SIG-M5 treated with dmso at 0.1 percent for 504 hours (cell line): ENCODE data around the gene TDRD1.

ENCODE experiments used
- DNase-seq: peaks from one replicate; lab custom pipeline; 2025; ENCODE audit not compliant: unreplicated experiment; lab: John Stamatoyannopoulos, UW

Gene TDRD1

DNA sequence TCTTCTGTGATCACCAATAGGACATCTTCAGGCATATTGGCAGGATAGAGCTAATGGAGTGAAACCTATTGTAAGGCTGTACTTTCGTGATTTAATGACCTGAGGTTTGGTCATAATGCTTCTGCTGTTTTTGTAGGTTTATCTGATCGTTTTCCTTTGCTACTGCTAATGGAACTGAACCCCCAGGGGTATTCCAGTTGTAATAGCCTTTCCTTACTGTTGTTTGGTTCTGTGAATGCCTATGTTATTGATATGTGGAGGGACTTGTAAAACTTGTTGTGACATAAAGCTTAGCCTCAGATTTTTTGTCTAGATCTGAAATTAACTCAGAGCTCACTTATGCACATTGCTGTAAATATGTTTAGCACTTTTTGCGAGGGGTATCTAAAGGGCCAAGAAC lies 49.0 kb downstream of the TDRD1 start:
- no peak for DNase-seq

DNA sequence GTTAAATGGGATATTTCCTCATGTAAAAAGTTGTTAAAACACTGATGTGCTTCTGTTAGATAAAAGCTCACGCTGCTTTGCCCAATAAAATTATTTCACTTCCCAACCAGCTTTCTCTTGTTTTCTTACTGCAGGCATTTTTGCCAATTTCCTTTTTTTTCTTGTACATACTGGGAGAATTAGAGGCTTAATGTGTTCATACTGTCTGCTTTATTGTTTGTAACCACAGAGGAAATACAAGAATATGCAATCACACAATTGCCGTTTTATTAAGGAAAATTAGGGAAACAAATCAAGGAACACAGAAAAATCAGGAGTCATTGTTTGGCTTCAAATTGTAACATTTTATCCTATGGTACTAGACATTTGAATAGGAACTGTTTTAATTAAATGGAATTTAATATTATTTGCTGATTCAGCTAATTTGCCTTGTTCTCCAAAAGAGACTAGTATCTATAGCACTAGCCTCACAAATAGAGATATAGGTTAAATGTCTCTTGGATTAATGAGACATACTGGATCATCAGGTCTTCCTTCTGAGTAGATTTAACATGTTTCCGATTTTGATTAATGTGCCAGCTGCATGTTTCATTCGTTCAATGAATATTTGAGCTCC lies 53.5 kb downstream of the TDRD1 start:
- DNase-seq = no peak

DNA sequence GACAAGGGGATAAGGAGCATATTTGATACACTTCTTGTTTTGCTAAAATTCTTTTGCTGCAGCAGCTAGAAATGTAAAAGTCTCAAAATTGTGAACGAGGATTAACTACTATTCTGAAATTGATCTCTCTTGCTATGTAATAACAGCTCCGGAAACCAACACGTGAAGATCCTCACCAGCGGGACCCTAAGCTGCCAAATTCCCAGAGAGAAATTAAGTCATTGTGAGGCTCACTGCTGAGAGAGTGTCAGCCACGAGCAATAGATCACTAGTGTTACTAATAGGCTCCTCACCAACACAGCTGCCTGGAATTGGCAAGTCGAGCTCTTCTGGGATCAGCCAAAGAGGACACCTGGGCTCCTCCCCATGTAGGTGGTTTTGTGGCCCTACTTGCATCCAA lies 54.3 kb downstream of the TDRD1 start:
- DNase-seq = no peak

DNA sequence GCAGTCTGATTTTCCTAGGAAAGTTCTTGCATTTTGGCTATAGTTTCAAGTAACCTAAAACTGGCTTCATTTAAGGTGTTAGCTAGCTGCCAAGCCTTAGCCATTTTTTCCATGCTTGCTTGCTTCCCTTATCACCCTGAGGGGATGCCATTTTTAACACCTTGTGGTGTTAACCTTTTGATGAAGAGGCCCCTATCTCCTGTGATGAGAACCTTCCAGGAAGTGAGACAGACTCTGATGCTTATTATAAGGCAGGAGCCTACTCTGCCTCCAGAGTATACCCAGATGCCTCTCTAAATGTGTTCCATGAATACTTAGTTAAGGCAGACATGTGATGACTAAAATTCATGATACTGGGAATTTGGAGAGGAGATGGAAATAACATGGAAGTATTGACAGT lies 55.0 kb downstream of the TDRD1 start:
- no peak for DNase-seq

DNA sequence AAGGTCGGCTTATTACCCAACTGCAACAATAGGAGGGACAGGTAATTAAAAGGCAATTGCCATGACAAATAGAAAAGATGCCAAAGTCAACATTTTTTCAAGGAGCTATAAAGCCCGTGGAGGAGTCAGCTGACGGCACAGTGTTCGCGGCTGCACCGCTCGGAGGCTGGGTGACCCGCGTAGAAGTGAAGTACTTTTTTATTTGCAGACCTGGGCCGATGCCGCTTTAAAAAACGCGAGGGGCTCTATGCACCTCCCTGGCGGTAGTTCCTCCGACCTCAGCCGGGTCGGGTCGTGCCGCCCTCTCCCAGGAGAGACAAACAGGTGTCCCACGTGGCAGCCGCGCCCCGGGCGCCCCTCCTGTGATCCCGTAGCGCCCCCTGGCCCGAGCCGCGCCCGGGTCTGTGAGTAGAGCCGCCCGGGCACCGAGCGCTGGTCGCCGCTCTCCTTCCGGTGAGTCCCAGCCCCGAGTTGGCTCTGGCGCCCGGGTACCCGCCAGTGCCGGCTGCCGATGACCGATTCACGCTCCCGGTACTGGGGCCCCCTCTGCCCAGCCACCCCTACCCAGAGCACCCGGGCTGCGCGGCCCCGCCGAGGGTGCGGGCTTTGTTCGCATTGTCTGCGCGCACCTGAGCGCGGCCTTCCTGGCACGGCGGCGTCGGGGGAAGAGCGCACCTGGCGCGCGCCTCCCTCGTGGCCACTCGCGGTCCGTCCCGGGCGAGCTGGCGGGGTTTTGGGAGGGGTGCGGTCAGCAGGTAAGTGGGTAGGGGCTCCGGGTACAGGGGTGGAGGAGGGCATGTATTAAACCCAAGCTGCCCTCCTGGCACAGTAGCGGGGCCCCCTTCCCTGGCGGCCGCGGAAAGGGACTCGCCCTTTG lies 60.2 kb downstream of the TDRD1 start, which contains the start of gene VWA2:
Gene VWA2, plus strand, starts transcription at position 138 of the 877 bp plus-strand sequence. CDS start 9,460 bp downstream, outside the sequence.
- no peak for DNase-seq

GRCh38 chr10:114239994-114240345 lies 60.8 kb downstream of the TDRD1 start:
- DNase-seq = no peak

DNA sequence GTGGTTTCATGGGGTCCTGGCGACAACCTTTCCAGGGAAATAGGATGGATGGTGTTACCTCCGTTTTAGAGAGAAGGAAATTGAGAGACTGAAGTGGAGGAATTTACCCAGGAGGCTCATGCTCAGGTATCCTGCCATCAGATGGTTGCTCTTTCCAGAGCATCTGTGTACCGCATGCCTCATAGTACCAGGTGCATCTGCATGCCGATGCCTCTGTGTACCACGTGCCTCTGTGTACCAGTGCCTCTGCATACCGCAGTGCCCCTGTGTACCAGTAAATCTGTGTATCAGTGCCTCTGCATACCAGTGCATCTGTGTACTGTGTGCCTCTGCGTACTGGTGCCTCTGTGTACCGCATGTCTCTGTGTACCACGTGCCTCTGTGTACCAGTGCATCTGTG lies 63.1 kb downstream of the TDRD1 start:
- no peak for DNase-seq

- DNase-seq = no peak
These were observed 64.5 kb downstream of the TDRD1 start for GRCh38 chr10:114243661-114244060.

DNA sequence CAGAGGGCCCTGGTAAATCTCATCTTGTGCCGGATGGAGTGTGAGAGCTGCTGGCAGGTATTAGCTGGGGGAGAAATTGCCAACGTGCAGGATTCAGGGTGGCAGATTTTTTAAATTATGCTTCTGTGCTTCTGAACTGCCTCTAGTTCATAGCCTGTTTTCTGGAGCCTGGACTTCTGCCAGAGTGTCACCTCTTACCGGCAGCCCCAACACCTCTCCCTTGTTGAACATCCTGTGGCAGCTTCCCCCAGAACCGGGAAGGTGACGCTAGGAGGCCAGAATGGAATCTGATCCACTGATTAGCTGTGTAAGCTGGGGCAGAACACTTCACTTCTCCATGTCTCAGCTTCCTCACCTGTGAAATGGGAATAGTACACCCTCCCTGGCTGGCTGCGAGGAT lies 65.0 kb downstream of the TDRD1 start:
- DNase-seq = no peak

GRCh38 chr10:114245121-114245791 lies 66.1 kb downstream of the TDRD1 start:
- DNase-seq = no peak

DNA sequence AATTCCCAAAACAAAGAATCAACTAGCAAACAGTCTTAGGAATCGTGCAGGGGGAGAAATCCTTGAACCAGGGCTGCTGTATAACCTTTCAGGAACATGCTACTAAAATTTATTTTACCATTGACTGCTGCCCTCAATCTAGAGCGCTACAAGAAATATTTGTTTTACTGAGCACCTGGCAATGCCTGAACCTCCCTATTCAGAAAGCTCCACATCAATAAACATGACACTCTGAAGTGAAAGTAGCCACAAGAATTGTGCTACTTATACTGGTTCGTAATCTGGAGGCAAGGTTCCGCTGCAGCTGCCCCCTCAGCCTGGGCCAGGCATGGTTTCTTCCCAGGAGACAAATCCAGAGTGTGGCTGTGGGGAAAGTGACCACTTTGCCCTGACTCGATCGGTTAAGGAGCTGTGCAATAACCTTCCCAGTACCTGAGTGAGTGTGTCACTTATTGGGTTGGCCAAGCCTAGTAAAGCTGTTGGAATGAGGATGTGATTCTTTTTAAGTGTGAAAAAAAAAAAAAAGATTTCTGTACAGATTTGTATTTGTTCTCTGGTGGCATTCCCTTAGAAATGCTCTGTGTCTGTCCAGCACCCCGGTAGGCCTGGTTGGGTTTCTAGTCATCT lies 67.6 kb downstream of the TDRD1 start:
- no peak for DNase-seq

GRCh38 chr10:114250236-114250635 lies 71.1 kb downstream of the TDRD1 start:
- no peak for DNase-seq

DNA sequence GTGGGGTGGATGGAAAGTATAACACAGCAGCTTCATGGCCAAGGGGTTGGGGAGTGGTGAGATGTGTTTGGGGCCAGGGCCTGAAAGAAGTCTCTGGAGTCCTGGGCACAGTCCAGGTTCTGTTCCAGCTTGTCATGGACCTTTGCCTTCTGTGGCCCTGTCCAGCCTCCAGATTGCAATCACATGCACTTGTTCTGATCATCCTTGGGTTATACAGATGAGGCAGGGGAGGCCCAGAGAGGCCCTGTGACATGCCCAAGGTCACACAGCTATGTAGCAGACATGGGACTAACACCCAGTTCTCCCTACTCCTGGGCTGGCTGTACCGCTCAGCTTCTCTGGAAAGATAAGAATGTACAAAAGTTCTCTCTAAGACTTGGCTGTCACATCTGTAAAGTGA lies 71.6 kb downstream of the TDRD1 start:
- DNase-seq = no peak

DNA sequence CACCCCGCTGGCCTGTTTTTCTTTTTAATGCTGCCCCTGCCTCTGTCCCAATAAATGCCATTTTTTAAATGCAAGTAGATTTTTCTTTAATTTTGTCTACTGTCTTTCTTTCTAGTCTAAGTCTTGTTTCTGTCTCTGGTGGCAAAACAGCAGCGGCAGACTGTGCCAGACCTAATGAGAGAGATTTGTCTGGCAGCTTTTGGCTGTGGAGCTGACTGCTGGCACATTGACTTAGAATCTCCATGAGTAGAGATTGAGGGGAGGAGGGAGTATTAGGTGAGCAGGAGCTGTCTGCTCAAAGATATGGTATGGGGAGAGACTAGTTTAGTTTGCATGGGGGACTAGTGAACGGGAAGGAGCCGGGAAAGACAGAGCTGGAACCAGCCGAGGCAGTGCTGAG lies 72.9 kb downstream of the TDRD1 start:
- no peak for DNase-seq

DNA sequence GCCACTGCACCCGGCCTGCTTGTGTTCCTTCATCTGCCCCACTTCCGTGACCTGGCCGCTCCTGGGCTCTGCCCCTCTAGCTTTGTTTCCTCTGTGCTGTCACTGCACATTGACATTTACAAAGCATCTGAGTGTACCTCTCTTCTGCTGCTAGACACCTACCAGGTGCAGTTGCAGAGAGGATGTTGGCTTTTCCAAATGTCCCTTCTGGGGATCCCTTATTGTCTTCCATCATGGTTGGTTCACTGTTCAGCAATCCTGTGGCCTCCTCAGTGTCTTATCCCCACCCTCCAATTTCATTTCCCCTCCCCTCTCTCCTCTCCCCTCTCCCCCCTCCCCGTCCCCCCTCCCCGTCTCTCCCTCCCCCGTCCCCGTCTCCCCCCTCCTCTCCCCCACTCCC lies 73.7 kb downstream of the TDRD1 start:
- no peak for DNase-seq

DNA sequence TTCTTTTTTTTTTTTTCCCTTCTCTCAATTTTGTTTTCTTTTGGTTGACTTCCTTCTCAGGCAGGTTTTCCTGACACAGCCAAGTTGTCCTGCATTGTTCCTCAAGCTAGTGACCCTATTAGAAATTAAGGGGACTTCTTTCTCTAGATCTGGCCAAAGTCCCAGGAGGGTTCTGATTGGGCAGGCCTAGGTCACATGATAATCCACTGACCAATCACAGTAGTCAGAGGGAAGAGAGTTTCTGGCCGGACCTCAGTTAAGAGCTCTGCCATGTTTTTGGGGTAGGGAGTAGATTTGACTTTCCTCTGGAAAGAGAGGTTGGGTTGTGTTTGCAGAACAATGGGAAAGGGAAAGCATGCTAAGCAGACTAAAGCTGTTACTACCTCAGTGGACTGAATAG lies 76.1 kb downstream of the TDRD1 start:
- DNase-seq = no peak

- no peak for DNase-seq
These were observed 77.0 kb downstream of the TDRD1 start for GRCh38 chr10:114256008-114256765.

DNA sequence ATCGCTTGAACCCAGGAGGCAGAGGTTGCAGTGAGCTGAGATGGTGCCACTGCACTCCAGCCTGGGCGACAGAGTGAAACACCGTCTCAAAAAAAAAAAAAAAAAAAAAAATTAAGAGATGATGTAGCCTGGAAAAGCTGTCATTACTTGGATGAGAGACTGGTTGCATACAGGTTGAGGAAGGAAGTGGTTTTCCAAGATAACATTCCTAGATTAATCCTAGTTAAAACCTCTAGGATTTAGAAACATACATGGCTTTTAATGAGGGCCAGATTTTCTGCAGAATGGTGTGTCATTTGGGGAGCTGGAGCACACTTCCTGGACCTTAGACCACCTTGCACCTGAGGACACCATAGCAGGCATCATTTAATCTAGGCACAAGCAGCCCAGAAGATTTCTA lies 77.7 kb downstream of the TDRD1 start:
- DNase-seq = no peak

GRCh38 chr10:114257498-114257897 lies 78.3 kb downstream of the TDRD1 start:
- no peak for DNase-seq

- no peak for DNase-seq
These were observed 79.2 kb downstream of the TDRD1 start for GRCh38 chr10:114258274-114258840.

- no peak for DNase-seq
These were observed 80.7 kb downstream of the TDRD1 start for GRCh38 chr10:114259824-114260223.
